Natural killer cell (primary cell): Measurements from ENCODE around the gene IL22RA1. TPM values are rescaled to one million over a fixed set of nuclear protein-coding genes. Genes with fewer than 3 reads are reported as not detected.
A peak's percentile ranks its signal among the peaks of the same experiment; 100 is the strongest.

ENCODE experiments used
- ATAC-seq, 3 donors: fragments of 150-1000 bp in 2 of 3; fragments of 200-7000 bp in 1 of 3; cut with Tn5 transposase; 1 replicate in 1 of 3; 2 replicates in 2 of 3; pipeline ENCODE4 v1.10.0; 2021; ENCODE audit warnings: mild to moderate bottlenecking in 2 of 3, moderate library complexity in 2 of 3
- DNase-seq, 2 donors: peaks; one replicate each; pipeline versions ENCODE4 v3.0.0 to v3.0.0-alpha.2; 2013 to 2021; ENCODE audit warnings: mixed read lengths in 1 of 2
- H3K27ac ChIP-seq: one replicate; pipeline ENCODE4 v1.5.1; 2013; ENCODE audit warnings: mild to moderate bottlenecking, low read length
- H3K27me3 ChIP-seq: one replicate; pipeline ENCODE4 v1.6.1; 2013; ENCODE audit warnings: low read length; ENCODE audit not compliant: control insufficient read depth, insufficient read depth
- H3K36me3 ChIP-seq: one replicate; pipeline ENCODE4 v1.6.1; 2013; ENCODE audit warnings: low read length; ENCODE audit not compliant: control insufficient read depth, insufficient read depth
- H3K4me1 ChIP-seq: one replicate; pipeline ENCODE4 v1.6.1; 2013; ENCODE audit warnings: low read length; ENCODE audit not compliant: control insufficient read depth, insufficient read depth
- H3K4me3 ChIP-seq: one replicate; pipeline ENCODE4 v1.5.1; 2013; ENCODE audit warnings: low read length
- H3K9me3 ChIP-seq: one replicate; pipeline ENCODE4 v1.6.1; 2013; ENCODE audit warnings: low read length; ENCODE audit not compliant: control insufficient read depth, insufficient read depth
- H3K27ac Mint-ChIP-seq, 2 donors: one replicate each; pipeline ENCODE4 v1.8.0; 2022; ENCODE audit warnings: mild to moderate bottlenecking in 2 of 2, mixed read lengths in 2 of 2, moderate library complexity in 1 of 2
- H3K27me3 Mint-ChIP-seq, 2 donors: one replicate each; pipeline ENCODE4 v1.8.0; 2022; ENCODE audit warnings: low read depth in 2 of 2, mixed read lengths in 2 of 2
- H3K36me3 Mint-ChIP-seq: one replicate; pipeline ENCODE4 v1.8.0; 2022; ENCODE audit warnings: mixed read lengths
- H3K4me1 Mint-ChIP-seq, 2 donors: one replicate each; pipeline ENCODE4 v1.8.0; 2022; ENCODE audit warnings: mixed read lengths in 2 of 2
- H3K4me3 Mint-ChIP-seq: one replicate; pipeline ENCODE4 v1.8.0; 2022; ENCODE audit warnings: mild to moderate bottlenecking, moderate library complexity, mixed read lengths
- H3K9me3 Mint-ChIP-seq, 2 donors: one replicate each; pipeline ENCODE4 v1.8.0; 2022; ENCODE audit warnings: mixed read lengths in 2 of 2
- CTCF ChIP-seq: fragments of 200-600 bp; IDR thresholded peaks from one replicate; pipeline ENCODE4 v1.8.0; 2022; ENCODE audit warnings: antibody characterized with exemption
- WGBS: methylation state at CpG from one replicate; pipeline ENCODE4 v1.1.7; 2013; ENCODE audit warnings: missing lambda C conversion rate; ENCODE audit not compliant: insufficient coverage; 5-methylcytosine and 5-hydroxymethylcytosine counted together
- intact Hi-C: fragments of 100-400 bp; cut with micrococcal nuclease; formaldehyde crosslinking; loops from one replicate; pipeline ENCODE4 v1.14.2; 2022
- total RNA-seq, 4 donors: library from RNA; stranded (reverse); fragments of 120-200 nt in 1 of 4; gene quantifications; one replicate each; pipeline versions ENCODE4 v1.2.3 to v1.2.4, GENCODE V29; 2013 to 2022

The IL22RA1 gene
- not detected for total RNA-seq
- total RNA-seq (2013), result not detected

GRCh38 chr1:24142546-24143534 lies at the start of gene IL22RA1:
TSS of gene IL22RA1 (minus strand) at chr1:24143140. CDS start at chr1:24143082, 58 bp downstream.
- Mint-ChIP-seq H3K9me3 (no peaks in the 10 kb centered on the region), H3K36me3 (no peaks in the 10 kb centered on the region), H3K27me3 (peaks cover 6 to 13% of the 10 kb centered on the region in 2 donors), H3K4me1 (peaks cover 7 to 11% of the 10 kb centered on the region in 2 donors), H3K27ac (no peak within 1 kb of the TSS), H3K4me3 (no peak within 1 kb of the TSS)
- intact Hi-C loops, result no loop called here
- WGBS, result 82% methylated on average over 22 of the region's 22 CpGs
- Histone ChIP-seq H3K36me3 (no peaks in the 10 kb centered on the region), H3K4me3 (no peak within 1 kb of the TSS), H3K9me3 (no peaks in the 10 kb centered on the region), H3K4me1 (no peaks in the 10 kb centered on the region), H3K27ac (no peak within 1 kb of the TSS), H3K27me3 (no peaks in the 10 kb centered on the region)
- ATAC-seq (no peak), DNase-seq (no peak)
- no peak for TF ChIP-seq CTCF

GRCh38 chr1:24191860-24192259 lies 48.9 kb upstream of the IL22RA1 start:
- no peaks in the 10 kb centered on the region for H3K9me3 ChIP-seq
- 68% methylated on average over 5 of the region's 5 CpGs for WGBS
- intact Hi-C loops, result no loop called here
- Mint-ChIP-seq H3K27me3 (peaks cover 27 to 29% of the 10 kb centered on the region in 2 donors), H3K4me3 (no peak overlapping the region), H3K27ac (peak overlapping the region in 1 of 2 donors; percentile 1), H3K36me3 (no peaks in the 10 kb centered on the region), H3K9me3 (no peaks in the 10 kb centered on the region), H3K4me1 (peaks cover 6 to 12% of the 10 kb centered on the region in 2 donors)
- peaks cover 2% of the 10 kb centered on the region for H3K27me3 ChIP-seq
- peak overlapping the region; percentile 24 for H3K27ac ChIP-seq
- no peak overlapping the region for H3K4me3 ChIP-seq
- ATAC-seq (peak in 2 of 3 donors; percentile 43 to 48), DNase-seq (peak in 1 of 2 donors; percentile 33)
- no peak for TF ChIP-seq CTCF
- H3K4me1 ChIP-seq, result peaks cover 42% of the 10 kb centered on the region
- no peaks in the 10 kb centered on the region for H3K36me3 ChIP-seq

GRCh38 chr1:24190983-24191461 lies 48.1 kb upstream of the IL22RA1 start:
- peaks cover 6 to 12% of the 10 kb centered on the region in 2 donors for H3K4me1 Mint-ChIP-seq
- H3K9me3 Mint-ChIP-seq, result no peaks in the 10 kb centered on the region
- H3K4me3 Mint-ChIP-seq, result no peak overlapping the region
- Histone ChIP-seq H3K4me1 (peaks cover 48% of the 10 kb centered on the region), H3K36me3 (no peaks in the 10 kb centered on the region), H3K27ac (peak overlapping the region; percentile 52), H3K9me3 (no peaks in the 10 kb centered on the region), H3K4me3 (no peak overlapping the region), H3K27me3 (peaks cover 2% of the 10 kb centered on the region)
- peaks cover 35 to 36% of the 10 kb centered on the region in 2 donors for H3K27me3 Mint-ChIP-seq
- intact Hi-C loops, result no loop called here
- DNase-seq (no peak), ATAC-seq (no peak)
- 28% methylated on average over 3 of the region's 3 CpGs for whole genome bisulfite sequencing
- H3K36me3 Mint-ChIP-seq, result no peaks in the 10 kb centered on the region
- H3K27ac Mint-ChIP-seq, result no peak overlapping the region
- TF ChIP-seq CTCF, result no peak
